Activated CD8-positive, alpha-beta T cell treated with anti-CD3 and anti-CD28 coated beads for 36 hours (primary cell): ENCODE data around the gene PTPN4. TPM values are rescaled to one million over a fixed set of nuclear protein-coding genes. Genes with fewer than 3 reads are reported as not detected.

Experiments used
- ATAC-seq: fragments of 200-7000 bp; cut with Tn5 transposase; one replicate; pipeline ENCODE4 v1.10.0; 2021; ENCODE audit warnings: mild to moderate bottlenecking, moderate library complexity
- CTCF ChIA-PET: fragments of 350-600 bp; sonication (Branson Sonifier 250); formaldehyde crosslinking; loops from one replicate; lab custom pipeline; 2021; ENCODE audit warnings: antibody characterized with exemption; lab: Charles Lee
- POLR2A ChIA-PET: fragments of 350-600 bp; sonication (Branson Sonifier 250); formaldehyde crosslinking; loops from one replicate; lab custom pipeline; 2021; ENCODE audit warnings: antibody characterized with exemption; lab: Charles Lee
- DNase-seq: peaks from one replicate; pipeline ENCODE4 v3.0.0-alpha.2; 2020
- H3K27ac Mint-ChIP-seq: one replicate; pipeline ENCODE4 v1.8.0; 2021; ENCODE audit warnings: mild to moderate bottlenecking, mixed read lengths
- H3K27me3 Mint-ChIP-seq: one replicate; pipeline ENCODE4 v1.8.0; 2021; ENCODE audit warnings: mixed read lengths
- H3K36me3 Mint-ChIP-seq: one replicate; pipeline ENCODE4 v1.8.0; 2021; ENCODE audit warnings: low read depth, mixed read lengths
- H3K4me1 Mint-ChIP-seq: one replicate; pipeline ENCODE4 v1.8.0; 2021; ENCODE audit warnings: low read depth, mixed read lengths
- H3K4me3 Mint-ChIP-seq: one replicate; pipeline ENCODE4 v1.8.0; 2021; ENCODE audit warnings: mild to moderate bottlenecking, moderate library complexity, mixed read lengths
- H3K9me3 Mint-ChIP-seq: one replicate; pipeline ENCODE4 v1.8.0; 2021; ENCODE audit warnings: mixed read lengths
- intact Hi-C: fragments of 100-400 bp; cut with micrococcal nuclease; formaldehyde crosslinking; loops from one replicate; pipeline ENCODE4 v1.10.0; 2022
- total RNA-seq, 2 experiments: library from RNA; stranded (reverse); gene quantifications; one replicate each; pipeline ENCODE4 v1.2.3, GENCODE V29; 2021
- TF ChIP-seq, protein P1 (sequence below): fragments of 200-600 bp; IDR thresholded peaks from one replicate; pipeline ENCODE4 v1.8.0; 2022; ENCODE audit warnings: antibody characterized with exemption, mild to moderate bottlenecking

PTPN4 gene
- total RNA-seq, 2 experiments from 2014 or later, result 34.4 to 40.2 TPM

- peaks cover 14% of the 10 kb centered on the region for H3K4me1 Mint-ChIP-seq
- H3K27me3 Mint-ChIP-seq, result no peaks in the 10 kb centered on the region
- DNase-seq (no peak), ATAC-seq (no peak)
- TF ChIP-seq, protein P1, sequence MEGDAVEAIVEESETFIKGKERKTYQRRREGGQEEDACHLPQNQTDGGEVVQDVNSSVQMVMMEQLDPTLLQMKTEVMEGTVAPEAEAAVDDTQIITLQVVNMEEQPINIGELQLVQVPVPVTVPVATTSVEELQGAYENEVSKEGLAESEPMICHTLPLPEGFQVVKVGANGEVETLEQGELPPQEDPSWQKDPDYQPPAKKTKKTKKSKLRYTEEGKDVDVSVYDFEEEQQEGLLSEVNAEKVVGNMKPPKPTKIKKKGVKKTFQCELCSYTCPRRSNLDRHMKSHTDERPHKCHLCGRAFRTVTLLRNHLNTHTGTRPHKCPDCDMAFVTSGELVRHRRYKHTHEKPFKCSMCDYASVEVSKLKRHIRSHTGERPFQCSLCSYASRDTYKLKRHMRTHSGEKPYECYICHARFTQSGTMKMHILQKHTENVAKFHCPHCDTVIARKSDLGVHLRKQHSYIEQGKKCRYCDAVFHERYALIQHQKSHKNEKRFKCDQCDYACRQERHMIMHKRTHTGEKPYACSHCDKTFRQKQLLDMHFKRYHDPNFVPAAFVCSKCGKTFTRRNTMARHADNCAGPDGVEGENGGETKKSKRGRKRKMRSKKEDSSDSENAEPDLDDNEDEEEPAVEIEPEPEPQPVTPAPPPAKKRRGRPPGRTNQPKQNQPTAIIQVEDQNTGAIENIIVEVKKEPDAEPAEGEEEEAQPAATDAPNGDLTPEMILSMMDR, result no peak
- H3K27ac Mint-ChIP-seq, result peak overlapping the region; percentile 13
- ChIA-PET CTCF (no interaction called here), POLR2A (no interaction called here)
- intact Hi-C loops, result no loop called here
- peaks cover 44% of the 10 kb centered on the region for H3K9me3 Mint-ChIP-seq
- H3K36me3 Mint-ChIP-seq, result peaks cover 54% of the 10 kb centered on the region
- no peak overlapping the region for H3K4me3 Mint-ChIP-seq
These were observed 90.3 kb downstream of the PTPN4 start for GRCh38 chr2:119849838-119850565.

GRCh38 chr2:119852214-119852613 lies 92.5 kb downstream of the PTPN4 start:
- peaks cover 38% of the 10 kb centered on the region for H3K9me3 Mint-ChIP-seq
- DNase-seq (no peak), ATAC-seq (no peak)
- no peak overlapping the region for H3K4me3 Mint-ChIP-seq
- no peaks in the 10 kb centered on the region for H3K27me3 Mint-ChIP-seq
- TF ChIP-seq, protein P1, result no peak
- ChIA-PET POLR2A (interaction anchor here (0.6 kb wide), 1 partner anchor 528 kb away, joined by 3 read pairs; no protein-coding TSS in a partner anchor), CTCF (interaction anchor here (1.0 kb wide), 1 partner anchor 26 kb away, joined by 3 read pairs; no protein-coding TSS in a partner anchor)
- H3K36me3 Mint-ChIP-seq, result peaks cover 47% of the 10 kb centered on the region
- H3K4me1 Mint-ChIP-seq, result peaks cover 26% of the 10 kb centered on the region
- intact Hi-C loops, result no loop called here
- no peak overlapping the region for H3K27ac Mint-ChIP-seq

- Mint-ChIP-seq H3K36me3 (peaks cover 42% of the 10 kb centered on the region), H3K27me3 (no peaks in the 10 kb centered on the region), H3K9me3 (peaks cover 34% of the 10 kb centered on the region), H3K27ac (no peak overlapping the region), H3K4me3 (no peak overlapping the region), H3K4me1 (peaks cover 30% of the 10 kb centered on the region)
- TF ChIP-seq, protein P1, result no peak
- ChIA-PET CTCF (interaction anchor here (1.1 kb wide), 1 partner anchor 83 kb away, joined by 4 read pairs; no protein-coding TSS in a partner anchor), POLR2A (interaction anchor here (0.5 kb wide), 1 partner anchor 131 kb away, joined by 3 read pairs; no protein-coding TSS in a partner anchor)
- no peak for DNase-seq
- intact Hi-C loops, result no loop called here
- ATAC-seq, result no peak
These were observed 94.2 kb downstream of the PTPN4 start for GRCh38 chr2:119853777-119854399.

DNA sequence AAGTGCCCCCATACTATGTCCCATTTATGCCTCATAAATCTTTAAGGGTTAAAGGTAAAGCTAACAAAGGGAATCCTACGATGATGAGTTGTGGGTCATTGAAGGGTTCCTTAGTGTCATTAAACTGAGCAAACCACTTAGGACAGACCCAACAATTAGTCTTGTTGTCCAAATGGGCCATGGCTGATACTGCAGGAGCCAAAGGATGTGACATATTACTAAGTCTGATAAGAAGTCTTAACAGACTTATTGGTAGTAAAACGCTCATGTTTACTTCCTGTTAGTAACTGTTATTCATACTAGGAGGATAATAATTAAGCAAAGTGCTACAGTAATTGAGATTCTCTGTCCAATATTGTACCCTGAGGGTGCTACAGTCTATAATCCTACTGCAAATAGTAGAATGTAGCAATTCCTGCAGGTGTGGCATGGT lies 96.8 kb downstream of the PTPN4 start:
- Mint-ChIP-seq H3K36me3 (peaks cover 21% of the 10 kb centered on the region), H3K27ac (no peak overlapping the region), H3K4me3 (no peak overlapping the region), H3K4me1 (peaks cover 39% of the 10 kb centered on the region), H3K9me3 (peaks cover 17% of the 10 kb centered on the region), H3K27me3 (no peaks in the 10 kb centered on the region)
- no peak for DNase-seq
- TF ChIP-seq, protein P1, result no peak
- intact Hi-C loops, result no loop called here
- no peak for ATAC-seq
- POLR2A ChIA-PET, result no interaction called here
- CTCF ChIA-PET, result no interaction called here

DNA sequence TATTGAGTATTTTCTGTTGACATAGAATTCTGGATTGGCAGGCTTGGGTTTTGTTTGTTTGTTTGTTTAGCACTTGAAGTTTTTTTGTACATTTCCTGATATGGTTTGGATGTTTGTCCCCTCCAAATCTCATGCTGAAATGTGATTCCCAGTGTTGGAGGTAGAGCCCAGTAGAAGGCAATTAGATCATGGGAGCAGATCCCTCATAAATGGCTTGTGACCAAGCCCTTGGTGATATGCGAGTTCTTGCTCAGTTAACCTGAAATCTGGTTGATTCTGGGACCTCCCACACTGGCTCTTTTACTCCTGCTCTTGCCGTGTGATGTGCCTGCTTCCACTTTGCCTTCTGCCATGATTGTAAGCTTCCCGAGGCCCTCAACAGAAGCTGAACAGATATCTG lies 98.0 kb downstream of the PTPN4 start:
- POLR2A ChIA-PET, result no interaction called here
- peaks cover 10% of the 10 kb centered on the region for H3K36me3 Mint-ChIP-seq
- no peaks in the 10 kb centered on the region for H3K27me3 Mint-ChIP-seq
- CTCF ChIA-PET, result no interaction called here
- H3K9me3 Mint-ChIP-seq, result peaks cover 7% of the 10 kb centered on the region
- no peak for DNase-seq
- TF ChIP-seq, protein P1, result no peak
- peaks cover 49% of the 10 kb centered on the region for H3K4me1 Mint-ChIP-seq
- no peak for ATAC-seq
- intact Hi-C loops, result no loop called here
- H3K4me3 Mint-ChIP-seq, result no peak overlapping the region
- no peak overlapping the region for H3K27ac Mint-ChIP-seq
